Ascending aorta (tissue), 2 donors: Measurements from ENCODE around the gene ATP6V1B1. TPM values are rescaled to one million over a fixed set of nuclear protein-coding genes. Genes with fewer than 3 reads are reported as not detected.

Source experiments
- DNase-seq, 2 donors: peaks; one replicate each; pipeline ENCODE4 v3.0.0-alpha.2; 2019; ENCODE audit warnings: low spot score in 2 of 2
- H3K27ac ChIP-seq, 2 donors: fragments of 200-600 bp; sonication (generic); one replicate each; pipeline ENCODE4 v1.5.1; 2016 to 2017; ENCODE audit warnings: mild to moderate bottlenecking in 1 of 2
- H3K27me3 ChIP-seq: fragments of 200-600 bp; sonication (generic); one replicate; pipeline ENCODE4 v1.5.1; 2017
- H3K36me3 ChIP-seq, 2 donors: fragments of 200-600 bp; sonication (generic); one replicate each; pipeline ENCODE4 v1.5.1; 2016
- H3K4me1 ChIP-seq, 2 donors: fragments of 200-600 bp; sonication (generic); one replicate each; pipeline ENCODE4 v1.5.1; 2016 to 2017; ENCODE audit warnings: mild to moderate bottlenecking in 1 of 2
- H3K4me3 ChIP-seq, 2 donors: fragments of 200-600 bp; sonication (generic); one replicate each; pipeline ENCODE4 v1.5.1; 2016 to 2017; ENCODE audit warnings: mild to moderate bottlenecking in 1 of 2
- H3K9me3 ChIP-seq, 2 donors: fragments of 200-600 bp; sonication (generic); one replicate each; pipeline ENCODE4 v1.5.1; 2016
- CTCF ChIP-seq, 3 experiments: fragments of 200-600 bp in 2 of 3; fragments of 450-650 bp in 1 of 3; sonication (generic) in 2 of 3; IDR thresholded peaks; one replicate each; pipeline ENCODE4 v1.5.1; 2016 to 2019; ENCODE audit warnings: antibody characterized with exemption in 3 of 3, mild to moderate bottlenecking in 1 of 3, moderate library complexity in 1 of 3
- intact Hi-C: fragments of 100-400 bp; cut with DNase I; formaldehyde crosslinking; loops from one replicate; pipeline ENCODE4 v1.15.1; 2023
- total RNA-seq: library from RNA; depleted of rRNA; stranded (reverse); fragments of >200 nt; gene quantifications from one replicate; pipeline ENCODE4 v1.1.0, GENCODE V29; 2016

Gene ATP6V1B1
- total RNA-seq, 1 donor from 2014 or later, result not detected

GRCh38 chr2:70981866-70982810 is 46.4 kb downstream of the ATP6V1B1 start:
- intact Hi-C loops, result no loop called here

GRCh38 chr2:70982971-70983370 is 47.3 kb downstream of the ATP6V1B1 start:
- TF ChIP-seq CTCF (IDR thresholded peaks at IDR 0.05), result no peak
- Histone ChIP-seq H3K9me3 (no peaks in the 10 kb centered on the region), H3K4me1 (peaks cover 0 to 10% of the 10 kb centered on the region in 2 donors), H3K4me3 (no peak overlapping the region), H3K27ac (no peak overlapping the region), H3K27me3 (no peaks in the 10 kb centered on the region), H3K36me3 (peaks cover 0 to 30% of the 10 kb centered on the region in 2 donors)
- intact Hi-C loops, result no loop called here
- DNase-seq, result peak in 1 of 2 donors; percentile 54

More at GRCh38 chr2:70981866-70982810, 46.4 kb downstream of the ATP6V1B1 start:
- peaks cover 0 to 16% of the 10 kb centered on the region in 2 donors for H3K4me1 ChIP-seq
- TF ChIP-seq CTCF (IDR thresholded peaks at IDR 0.05), result no peak
- no peaks in the 10 kb centered on the region for H3K9me3 ChIP-seq
- H3K4me3 ChIP-seq, result no peak overlapping the region
- H3K27me3 ChIP-seq, result no peaks in the 10 kb centered on the region
- H3K36me3 ChIP-seq, result peaks cover 0 to 23% of the 10 kb centered on the region in 2 donors
- peak in 1 of 2 donors; percentile 53 for DNase-seq
- no peak overlapping the region for H3K27ac ChIP-seq

- Histone ChIP-seq H3K4me3 (no peak overlapping the region), H3K27ac (no peak overlapping the region), H3K27me3 (no peaks in the 10 kb centered on the region), H3K4me1 (peaks cover 0 to 9% of the 10 kb centered on the region in 2 donors), H3K36me3 (peaks cover 3 to 37% of the 10 kb centered on the region in 2 donors), H3K9me3 (no peaks in the 10 kb centered on the region)
- intact Hi-C loops, result no loop called here
- TF ChIP-seq CTCF (IDR thresholded peaks at IDR 0.05), result no peak
- peak in 1 of 2 donors; percentile 16 for DNase-seq
Measured at GRCh38 chr2:70983506-70984227, 48.0 kb downstream of the ATP6V1B1 start.

- intact Hi-C loops, result no loop called here
- H3K9me3 ChIP-seq, result no peaks in the 10 kb centered on the region
- H3K4me1 ChIP-seq, result peaks cover 0 to 4% of the 10 kb centered on the region in 2 donors
- TF ChIP-seq CTCF (IDR thresholded peaks at IDR 0.05), result no peak
- peaks cover 7 to 43% of the 10 kb centered on the region in 2 donors for H3K36me3 ChIP-seq
- H3K4me3 ChIP-seq, result no peak overlapping the region
- H3K27ac ChIP-seq, result no peak overlapping the region
- peak in 1 of 2 donors; percentile 25 for DNase-seq
- H3K27me3 ChIP-seq, result no peaks in the 10 kb centered on the region
Measured at GRCh38 chr2:70984228-70984575, 48.5 kb downstream of the ATP6V1B1 start.

- peak in 1 of 2 donors; percentile 74 for DNase-seq
- intact Hi-C loops, result no loop called here
- Histone ChIP-seq H3K27me3 (no peaks in the 10 kb centered on the region), H3K36me3 (peaks cover 12 to 44% of the 10 kb centered on the region in 2 donors), H3K4me3 (no peak overlapping the region), H3K27ac (no peak overlapping the region), H3K9me3 (no peaks in the 10 kb centered on the region), H3K4me1 (peaks cover 0 to 3% of the 10 kb centered on the region in 2 donors)
- TF ChIP-seq CTCF (IDR thresholded peaks at IDR 0.05), result peak; percentile 35 to 72 (median 54)
Measured at GRCh38 chr2:70984576-70985282, 49.0 kb downstream of the ATP6V1B1 start.
